ENCODE measurements around the gene HSDL1. TPM values are rescaled to one million over a fixed set of nuclear protein-coding genes. Genes with fewer than 3 reads are reported as not detected.

Gene HSDL1
- total RNA-seq, 1 donor from 2014 or later, result 25.5 TPM

GRCh38 chr16:84082110-84082509, 62.9 kb downstream of the HSDL1 start:
- peaks cover 5% of the 10 kb centered on the region for H3K9me3 Mint-ChIP-seq (ENCODE audit: low read depth)
- H3K27me3 Mint-ChIP-seq (ENCODE audit: low read depth), result no peaks in the 10 kb centered on the region
- H3K4me3 Mint-ChIP-seq (ENCODE audit: unreplicated experiment), result no peak overlapping the region
- TF ChIP-seq CTCF (IDR thresholded peaks at IDR 0.05), result no peak
- H3K4me1 Mint-ChIP-seq (ENCODE audit: low read depth), result peaks cover 16% of the 10 kb centered on the region
- peaks cover 31% of the 10 kb centered on the region for H3K36me3 Mint-ChIP-seq (ENCODE audit: low read depth)
- no peak overlapping the region for H3K27ac Mint-ChIP-seq (ENCODE audit: unreplicated experiment)
- no peak for DNase-seq (ENCODE audit: low spot score)

GRCh38 chr16:84081446-84081989, 63.5 kb downstream of the HSDL1 start:
- no peak for TF ChIP-seq CTCF (IDR thresholded peaks at IDR 0.05)
- Mint-ChIP-seq H3K36me3 (ENCODE audit: low read depth) (peaks cover 28% of the 10 kb centered on the region), H3K27ac (ENCODE audit: unreplicated experiment) (no peak overlapping the region), H3K4me3 (ENCODE audit: unreplicated experiment) (no peak overlapping the region), H3K27me3 (ENCODE audit: low read depth) (no peaks in the 10 kb centered on the region), H3K9me3 (ENCODE audit: low read depth) (peaks cover 5% of the 10 kb centered on the region), H3K4me1 (ENCODE audit: low read depth) (peaks cover 16% of the 10 kb centered on the region)
- no peak for DNase-seq (ENCODE audit: low spot score)

GRCh38 chr16:84080813-84081212, 64.2 kb downstream of the HSDL1 start:
- no peaks in the 10 kb centered on the region for H3K27me3 Mint-ChIP-seq (ENCODE audit: low read depth)
- H3K4me1 Mint-ChIP-seq (ENCODE audit: low read depth), result peaks cover 16% of the 10 kb centered on the region
- no peak overlapping the region for H3K4me3 Mint-ChIP-seq (ENCODE audit: unreplicated experiment)
- TF ChIP-seq CTCF (IDR thresholded peaks at IDR 0.05), result no peak
- H3K27ac Mint-ChIP-seq (ENCODE audit: unreplicated experiment), result no peak overlapping the region
- peaks cover 5% of the 10 kb centered on the region for H3K9me3 Mint-ChIP-seq (ENCODE audit: low read depth)
- H3K36me3 Mint-ChIP-seq (ENCODE audit: low read depth), result peaks cover 26% of the 10 kb centered on the region
- DNase-seq (ENCODE audit: low spot score), result no peak

GRCh38 chr16:84080378-84080777, 64.6 kb downstream of the HSDL1 start:
- no peak for DNase-seq (ENCODE audit: low spot score)
- no peak for TF ChIP-seq CTCF (IDR thresholded peaks at IDR 0.05)
- Mint-ChIP-seq H3K4me3 (ENCODE audit: unreplicated experiment) (no peak overlapping the region), H3K4me1 (ENCODE audit: low read depth) (peaks cover 16% of the 10 kb centered on the region), H3K9me3 (ENCODE audit: low read depth) (peaks cover 5% of the 10 kb centered on the region), H3K27me3 (ENCODE audit: low read depth) (no peaks in the 10 kb centered on the region), H3K36me3 (ENCODE audit: low read depth) (peaks cover 26% of the 10 kb centered on the region), H3K27ac (ENCODE audit: unreplicated experiment) (no peak overlapping the region)

- no peak overlapping the region for H3K4me3 Mint-ChIP-seq (ENCODE audit: unreplicated experiment)
- TF ChIP-seq CTCF (IDR thresholded peaks at IDR 0.05), result no peak
- DNase-seq (ENCODE audit: low spot score), result no peak
- H3K27ac Mint-ChIP-seq (ENCODE audit: unreplicated experiment), result no peak overlapping the region
- peaks cover 16% of the 10 kb centered on the region for H3K4me1 Mint-ChIP-seq (ENCODE audit: low read depth)
- H3K36me3 Mint-ChIP-seq (ENCODE audit: low read depth), result peaks cover 26% of the 10 kb centered on the region
- H3K9me3 Mint-ChIP-seq (ENCODE audit: low read depth), result peaks cover 5% of the 10 kb centered on the region
- H3K27me3 Mint-ChIP-seq (ENCODE audit: low read depth), result no peaks in the 10 kb centered on the region
These were observed 65.3 kb downstream of the HSDL1 start for GRCh38 chr16:84079664-84080063.

All from chondrocyte (in vitro differentiated cells).